Vagina (tissue), 2 donors: ENCODE data around the gene TH.

Experiments used
- POLR2A ChIP-seq, 2 donors: fragments of 450-650 bp; IDR thresholded peaks; one replicate each; pipeline ENCODE4 v1.6.1; 2017; ENCODE audit warnings: antibody characterized with exemption in 2 of 2, mild to moderate bottlenecking in 2 of 2, moderate library complexity in 2 of 2
- TF ChIP-seq, protein P1 (sequence below), 3 experiments: fragments of 450-650 bp in 2 of 3; fragments of 200-600 bp in 1 of 3; sonication (generic) in 1 of 3; IDR thresholded peaks; one replicate each; pipeline ENCODE4 v1.5.1; 2017 to 2019; ENCODE audit warnings: antibody characterized with exemption in 3 of 3, mild to moderate bottlenecking in 2 of 3, moderate library complexity in 2 of 3

DNA sequence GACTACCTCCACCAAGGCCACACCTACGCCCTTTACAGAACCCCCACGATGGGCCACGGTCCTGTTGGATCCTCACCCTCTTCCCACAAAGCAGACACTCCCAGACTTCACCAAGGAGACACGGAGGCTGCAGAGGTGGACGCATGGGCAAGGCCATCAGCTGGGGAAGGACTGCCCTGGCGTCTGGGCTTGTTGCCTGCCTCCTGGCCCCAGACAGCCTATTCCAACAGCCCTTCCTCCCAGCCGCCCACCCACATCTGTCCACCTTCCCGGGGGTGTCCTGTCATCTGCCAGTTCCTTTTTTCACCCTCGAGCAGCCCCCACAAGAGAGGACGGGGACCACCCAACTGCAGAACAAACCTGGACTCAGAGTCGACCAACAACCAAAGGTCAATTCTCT, 28.9 kb upstream of the TH start:
- TF ChIP-seq, protein P1, sequence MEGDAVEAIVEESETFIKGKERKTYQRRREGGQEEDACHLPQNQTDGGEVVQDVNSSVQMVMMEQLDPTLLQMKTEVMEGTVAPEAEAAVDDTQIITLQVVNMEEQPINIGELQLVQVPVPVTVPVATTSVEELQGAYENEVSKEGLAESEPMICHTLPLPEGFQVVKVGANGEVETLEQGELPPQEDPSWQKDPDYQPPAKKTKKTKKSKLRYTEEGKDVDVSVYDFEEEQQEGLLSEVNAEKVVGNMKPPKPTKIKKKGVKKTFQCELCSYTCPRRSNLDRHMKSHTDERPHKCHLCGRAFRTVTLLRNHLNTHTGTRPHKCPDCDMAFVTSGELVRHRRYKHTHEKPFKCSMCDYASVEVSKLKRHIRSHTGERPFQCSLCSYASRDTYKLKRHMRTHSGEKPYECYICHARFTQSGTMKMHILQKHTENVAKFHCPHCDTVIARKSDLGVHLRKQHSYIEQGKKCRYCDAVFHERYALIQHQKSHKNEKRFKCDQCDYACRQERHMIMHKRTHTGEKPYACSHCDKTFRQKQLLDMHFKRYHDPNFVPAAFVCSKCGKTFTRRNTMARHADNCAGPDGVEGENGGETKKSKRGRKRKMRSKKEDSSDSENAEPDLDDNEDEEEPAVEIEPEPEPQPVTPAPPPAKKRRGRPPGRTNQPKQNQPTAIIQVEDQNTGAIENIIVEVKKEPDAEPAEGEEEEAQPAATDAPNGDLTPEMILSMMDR (IDR thresholded peaks at IDR 0.05), result no peak
- TF ChIP-seq POLR2A (IDR thresholded peaks at IDR 0.05), result no peak
